Sigmoid colon (tissue), 4 donors: ENCODE data around the gene GPR137B.
"Not testable (repeated sequence)": the region's sequence is repeated elsewhere in the genome, so short reads cannot be mapped to it uniquely, and the experiment has no call there.

Source experiments
- EP300 ChIP-seq, 4 donors: sonication (generic); formaldehyde crosslinking; IDR thresholded peaks; one replicate each; pipeline ENCODE4 v1.6.1; 2017; ENCODE audit warnings: antibody characterized with exemption in 4 of 4
- POLR2A ChIP-seq, 2 donors: fragments of 450-650 bp; IDR thresholded peaks; one replicate each; pipeline ENCODE4 v1.6.1; 2016; ENCODE audit warnings: antibody characterized with exemption in 2 of 2, mild to moderate bottlenecking in 2 of 2, moderate library complexity in 2 of 2
- POLR2AphosphoS5 ChIP-seq, 4 donors: sonication (generic); formaldehyde crosslinking; IDR thresholded peaks; one replicate each; pipeline ENCODE4 v1.6.1; 2017; ENCODE audit warnings: antibody characterized with exemption in 4 of 4
- TF ChIP-seq, protein P1 (sequence below), 4 experiments: fragments of 450-650 bp in 3 of 4; fragments of 200-600 bp in 1 of 4; IDR thresholded peaks; one replicate each; pipeline ENCODE4 v1.5.1; 2016 to 2019; ENCODE audit warnings: antibody characterized with exemption in 4 of 4, mild to moderate bottlenecking in 3 of 4, moderate library complexity in 2 of 4

- TF ChIP-seq, protein P1, sequence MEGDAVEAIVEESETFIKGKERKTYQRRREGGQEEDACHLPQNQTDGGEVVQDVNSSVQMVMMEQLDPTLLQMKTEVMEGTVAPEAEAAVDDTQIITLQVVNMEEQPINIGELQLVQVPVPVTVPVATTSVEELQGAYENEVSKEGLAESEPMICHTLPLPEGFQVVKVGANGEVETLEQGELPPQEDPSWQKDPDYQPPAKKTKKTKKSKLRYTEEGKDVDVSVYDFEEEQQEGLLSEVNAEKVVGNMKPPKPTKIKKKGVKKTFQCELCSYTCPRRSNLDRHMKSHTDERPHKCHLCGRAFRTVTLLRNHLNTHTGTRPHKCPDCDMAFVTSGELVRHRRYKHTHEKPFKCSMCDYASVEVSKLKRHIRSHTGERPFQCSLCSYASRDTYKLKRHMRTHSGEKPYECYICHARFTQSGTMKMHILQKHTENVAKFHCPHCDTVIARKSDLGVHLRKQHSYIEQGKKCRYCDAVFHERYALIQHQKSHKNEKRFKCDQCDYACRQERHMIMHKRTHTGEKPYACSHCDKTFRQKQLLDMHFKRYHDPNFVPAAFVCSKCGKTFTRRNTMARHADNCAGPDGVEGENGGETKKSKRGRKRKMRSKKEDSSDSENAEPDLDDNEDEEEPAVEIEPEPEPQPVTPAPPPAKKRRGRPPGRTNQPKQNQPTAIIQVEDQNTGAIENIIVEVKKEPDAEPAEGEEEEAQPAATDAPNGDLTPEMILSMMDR (IDR thresholded peaks at IDR 0.05): not testable (repeated sequence)
- not testable (repeated sequence) for TF ChIP-seq POLR2A, EP300, POLR2AphosphoS5 (IDR thresholded peaks at IDR 0.05)
Measured at GRCh38 chr1:236096660-236097482, 45.5 kb upstream of the GPR137B start.
